HG02623 (cell line): ENCODE data around the gene TMEM52B.
A peak's percentile ranks its signal among the peaks of the same experiment; 100 is the strongest.

Experiments
- ATAC-seq: cut with Tn5 transposase; IDR thresholded peaks from one replicate; pipeline ENCODE4 v1.9.1; 2021; ENCODE audit warnings: moderate library complexity; ENCODE audit not compliant: unreplicated experiment

Gene TMEM52B

GRCh38 chr12:10178821-10179220, at the start of gene TMEM52B:
TSS of gene TMEM52B (plus strand) at chr12:10179032. CDS start at chr12:10179575, 543 bp downstream.
- ATAC-seq, result no peak

- peak; percentile 93 for ATAC-seq
Observed at GRCh38 chr12:10130042-10130441, 48.8 kb upstream of the TMEM52B start, which contains the start of gene CLEC7A. TSS of gene CLEC7A (minus strand) at chr12:10130199. CDS start at chr12:10130082, 117 bp downstream.

- ATAC-seq, result no peak
Observed at GRCh38 chr12:10131111-10131690, 47.6 kb upstream of the TMEM52B start.

- ATAC-seq, result no peak
Observed at GRCh38 chr12:10132850-10133370, 45.9 kb upstream of the TMEM52B start.

- no peak for ATAC-seq
Observed at GRCh38 chr12:10135126-10135525, 43.7 kb upstream of the TMEM52B start.

GRCh38 chr12:10136637-10137205, 42.1 kb upstream of the TMEM52B start:
- no peak for ATAC-seq

- no peak for ATAC-seq
Observed at GRCh38 chr12:10140001-10140400, 38.8 kb upstream of the TMEM52B start.

- no peak for ATAC-seq
Observed at GRCh38 chr12:10142976-10143589, 35.7 kb upstream of the TMEM52B start.

- peak; percentile 48 for ATAC-seq
Observed at GRCh38 chr12:10147714-10148403, 31.0 kb upstream of the TMEM52B start.

- ATAC-seq, result no peak
Observed at GRCh38 chr12:10151621-10152020, 27.2 kb upstream of the TMEM52B start.

- no peak for ATAC-seq
Observed at GRCh38 chr12:10153271-10154144, 25.3 kb upstream of the TMEM52B start.

GRCh38 chr12:10154145-10154496, 24.7 kb upstream of the TMEM52B start:
- no peak for ATAC-seq

GRCh38 chr12:10155966-10156365, 22.9 kb upstream of the TMEM52B start:
- no peak for ATAC-seq

GRCh38 chr12:10158406-10158805, 20.4 kb upstream of the TMEM52B start:
- no peak for ATAC-seq

- ATAC-seq, result no peak
Observed at GRCh38 chr12:10159280-10159679, 19.6 kb upstream of the TMEM52B start.

GRCh38 chr12:10160617-10161385, 18.0 kb upstream of the TMEM52B start:
- no peak for ATAC-seq

GRCh38 chr12:10163084-10163483, 15.7 kb upstream of the TMEM52B start:
- no peak for ATAC-seq

- ATAC-seq, result no peak
Observed at GRCh38 chr12:10165421-10165820, 13.4 kb upstream of the TMEM52B start.

GRCh38 chr12:10167599-10167998, 11.2 kb upstream of the TMEM52B start:
- no peak for ATAC-seq

- no peak for ATAC-seq
Observed at GRCh38 chr12:10169104-10169503, 9.7 kb upstream of the TMEM52B start.
